Type B pancreatic cell (in vitro differentiated cells): ENCODE measurements around the gene LDOC1. TPM values are rescaled to one million over a fixed set of nuclear protein-coding genes. Genes with fewer than 3 reads are reported as not detected.
"Not testable (repeated sequence)": the region's sequence is repeated elsewhere in the genome, so short reads cannot be mapped to it uniquely, and the experiment has no call there.

Experiments
- DNase-seq: peaks from one replicate; pipeline ENCODE4 v3.0.0; 2021; ENCODE audit warnings: mixed read lengths; ENCODE audit not compliant: unreplicated experiment; ENCODE audit errors: extremely low spot score
- H3K27ac Mint-ChIP-seq: 2 replicates; pipeline ENCODE4 v1.8.0; 2021; ENCODE audit warnings: mild to moderate bottlenecking, mixed read lengths
- H3K27me3 Mint-ChIP-seq: 2 replicates; pipeline ENCODE4 v1.8.0; 2021; ENCODE audit warnings: mixed read lengths
- H3K36me3 Mint-ChIP-seq: 2 replicates; pipeline ENCODE4 v1.8.0; 2021; ENCODE audit warnings: mixed read lengths
- H3K4me1 Mint-ChIP-seq: one replicate; pipeline ENCODE4 v1.8.0; 2021; ENCODE audit warnings: mixed read lengths; ENCODE audit not compliant: unreplicated experiment
- H3K4me3 Mint-ChIP-seq: 2 replicates; pipeline ENCODE4 v1.8.0; 2021; ENCODE audit warnings: mild to moderate bottlenecking, mixed read lengths
- H3K9me3 Mint-ChIP-seq: 2 replicates; pipeline ENCODE4 v1.8.0; 2021; ENCODE audit warnings: mixed read lengths
- long read RNA-seq: library from polyadenylated mRNA; unstranded; transcript quantifications from one replicate; pipeline ENCODE4 v2.0.0, GENCODE V29; 2020
- total RNA-seq: library from RNA; stranded (reverse); gene quantifications from 2 replicates; pipeline ENCODE4 v1.2.1, GENCODE V29; 2021; ENCODE audit warnings: low replicate concordance
- TF ChIP-seq, protein P1 (sequence below): fragments of 200-600 bp; sonication (generic); conservative IDR thresholded peaks from 2 replicates; pipeline ENCODE4 v1.5.0; 2021; ENCODE audit warnings: antibody characterized with exemption, mild to moderate bottlenecking

The LDOC1 gene
- 48.7 and 52.1 TPM in 2 replicates for total RNA-seq
- long read RNA-seq, transcript LDOC1-201 (1 exons, 1,381 nt), result major isoform, 5 of 5 reads
- long read RNA-seq, partial matches to known transcripts, result 0 of 5 reads
- long read RNA-seq, other reads (novel, unspliced or antisense), result 0 of 5 reads

DNA sequence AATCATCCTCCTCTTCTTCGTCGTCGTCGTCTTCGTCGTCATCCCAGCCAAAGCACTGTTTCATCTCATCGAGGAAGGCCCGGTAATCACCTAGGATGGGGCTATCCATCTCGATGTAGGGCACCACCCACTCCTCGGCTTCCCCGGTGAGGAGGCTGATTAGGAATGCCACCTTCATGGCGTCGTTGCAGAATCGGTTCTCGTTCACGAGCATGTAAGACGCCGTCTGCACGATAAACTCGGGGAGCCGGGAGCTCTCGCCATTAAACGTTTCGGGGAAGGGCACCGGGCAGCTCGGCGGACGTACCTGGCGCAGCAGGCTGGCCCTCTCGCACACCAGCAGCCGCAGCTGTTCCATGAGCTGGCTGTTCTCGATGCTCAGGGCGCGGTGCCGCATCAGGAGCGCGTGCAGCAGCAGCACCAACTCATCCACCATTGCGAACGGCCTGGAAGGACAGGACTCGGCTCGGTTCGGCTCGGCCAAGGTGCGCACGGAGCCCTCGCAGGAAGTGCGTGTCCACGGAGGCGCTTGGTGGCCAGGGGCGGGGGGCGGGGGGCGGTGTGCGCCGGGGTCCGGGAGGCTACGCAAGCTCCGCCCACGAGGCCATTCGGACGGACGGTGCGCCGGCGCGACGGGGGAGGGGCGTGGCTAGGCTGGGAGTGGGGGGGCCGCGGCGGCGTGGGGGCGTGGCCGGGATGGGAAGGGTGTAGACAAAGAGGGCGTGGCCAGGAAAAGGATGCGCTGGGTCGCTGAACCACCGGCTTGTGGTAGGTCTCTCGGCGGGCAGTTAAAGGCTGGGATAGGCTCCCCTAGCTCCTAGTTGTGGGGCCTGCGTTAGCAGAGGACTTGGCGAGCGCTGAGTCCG lies at the start of gene LDOC1:
LDOC1 (minus strand) TSS at position 544 of the 866 bp plus-strand sequence; CDS start at position 436, 108 bp downstream.
- H3K27me3 Mint-ChIP-seq, result no peaks in the 10 kb centered on the region
- H3K4me1 Mint-ChIP-seq, result peaks cover 5% of the 10 kb centered on the region
- DNase-seq, result peak; percentile 86
- no peaks in the 10 kb centered on the region for H3K9me3 Mint-ChIP-seq
- H3K36me3 Mint-ChIP-seq, result no peaks in the 10 kb centered on the region
- peak within 1 kb of the TSS; percentile 64 for H3K27ac Mint-ChIP-seq
- TF ChIP-seq, protein P1, sequence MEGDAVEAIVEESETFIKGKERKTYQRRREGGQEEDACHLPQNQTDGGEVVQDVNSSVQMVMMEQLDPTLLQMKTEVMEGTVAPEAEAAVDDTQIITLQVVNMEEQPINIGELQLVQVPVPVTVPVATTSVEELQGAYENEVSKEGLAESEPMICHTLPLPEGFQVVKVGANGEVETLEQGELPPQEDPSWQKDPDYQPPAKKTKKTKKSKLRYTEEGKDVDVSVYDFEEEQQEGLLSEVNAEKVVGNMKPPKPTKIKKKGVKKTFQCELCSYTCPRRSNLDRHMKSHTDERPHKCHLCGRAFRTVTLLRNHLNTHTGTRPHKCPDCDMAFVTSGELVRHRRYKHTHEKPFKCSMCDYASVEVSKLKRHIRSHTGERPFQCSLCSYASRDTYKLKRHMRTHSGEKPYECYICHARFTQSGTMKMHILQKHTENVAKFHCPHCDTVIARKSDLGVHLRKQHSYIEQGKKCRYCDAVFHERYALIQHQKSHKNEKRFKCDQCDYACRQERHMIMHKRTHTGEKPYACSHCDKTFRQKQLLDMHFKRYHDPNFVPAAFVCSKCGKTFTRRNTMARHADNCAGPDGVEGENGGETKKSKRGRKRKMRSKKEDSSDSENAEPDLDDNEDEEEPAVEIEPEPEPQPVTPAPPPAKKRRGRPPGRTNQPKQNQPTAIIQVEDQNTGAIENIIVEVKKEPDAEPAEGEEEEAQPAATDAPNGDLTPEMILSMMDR, result no peak
- peak within 1 kb of the TSS; percentile 93 for H3K4me3 Mint-ChIP-seq

DNA sequence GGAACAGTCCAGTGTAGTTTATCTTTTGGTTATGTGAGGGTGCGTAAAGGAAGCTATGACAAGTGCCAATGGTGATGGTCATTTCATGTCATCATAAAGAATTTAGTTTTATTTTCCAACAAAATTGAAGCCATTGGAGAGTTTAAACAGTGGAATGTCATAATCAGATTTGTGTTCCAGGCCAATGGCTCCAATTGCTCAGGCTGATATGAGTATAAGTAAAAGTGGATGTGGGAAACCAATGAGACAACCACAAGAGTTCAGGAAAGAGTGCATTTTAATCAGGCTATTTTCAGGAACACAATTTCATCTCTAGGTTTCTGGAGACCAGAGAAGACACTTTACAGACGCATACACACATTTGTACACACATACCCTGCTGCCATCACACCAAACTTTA lies 44.7 kb upstream of the LDOC1 start:
- H3K4me1 Mint-ChIP-seq, result no peaks in the 10 kb centered on the region
- DNase-seq, result no peak

DNA sequence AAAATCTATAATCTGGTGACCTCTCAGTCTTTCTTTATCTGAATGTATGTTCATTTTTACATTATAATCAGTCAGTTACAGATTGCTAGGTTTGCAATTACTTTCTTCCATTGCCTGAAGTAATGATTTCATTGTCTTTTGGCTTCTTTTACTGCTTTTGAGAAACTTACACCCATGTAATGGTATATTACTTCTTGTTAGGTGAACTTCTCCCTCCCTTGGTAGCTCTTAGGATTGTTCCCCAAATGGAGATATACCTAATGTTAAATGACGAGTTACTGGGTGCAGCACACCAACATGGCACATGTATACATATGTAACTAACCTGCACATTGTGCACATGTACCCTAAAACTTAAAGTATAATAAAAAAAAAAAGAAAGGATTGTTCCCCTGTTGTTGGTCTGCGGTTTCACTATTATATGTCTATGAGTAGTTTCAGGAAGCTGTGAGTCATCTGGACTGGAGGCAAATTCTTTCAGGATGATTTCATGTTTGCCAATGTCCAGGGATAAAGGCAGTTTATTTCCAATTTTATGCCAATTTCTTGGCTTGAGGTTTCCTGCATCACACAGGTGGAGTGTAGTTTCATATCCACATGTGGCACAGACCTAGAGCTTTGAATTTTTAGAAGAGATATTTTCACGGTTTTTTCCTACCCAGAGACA lies 43.5 kb upstream of the LDOC1 start:
- DNase-seq, result no peak

More for the DNA sequence above, 44.7 kb upstream of the LDOC1 start:
- Mint-ChIP-seq H3K27me3 (no peaks in the 10 kb centered on the region), H3K9me3 (no peaks in the 10 kb centered on the region), H3K4me3 (no peak overlapping the region), H3K36me3 (no peaks in the 10 kb centered on the region), H3K27ac (no peak overlapping the region)
- TF ChIP-seq, protein P1, result no peak

DNA sequence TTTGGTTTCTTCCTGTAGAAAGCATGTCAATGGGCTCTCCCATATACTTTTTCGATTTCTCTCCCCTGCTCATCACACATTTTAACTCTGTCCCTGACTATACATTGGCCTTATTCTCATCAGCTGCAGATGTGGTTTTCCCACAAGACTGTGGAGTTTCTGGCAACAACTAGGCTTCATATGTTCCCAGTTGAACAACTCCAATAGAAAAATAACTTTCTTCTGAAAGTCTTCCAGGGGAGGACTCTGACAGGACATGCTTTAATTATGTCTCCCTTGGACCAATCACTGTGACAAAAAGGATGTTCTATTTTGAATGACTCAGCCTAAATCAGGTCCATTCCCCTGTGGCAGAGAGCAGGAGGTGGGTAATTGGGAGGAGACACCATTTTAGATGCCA lies 37.3 kb upstream of the LDOC1 start:
- Mint-ChIP-seq H3K27ac (no peak overlapping the region), H3K9me3 (no peaks in the 10 kb centered on the region), H3K4me3 (no peak overlapping the region)

More for the DNA sequence above, 43.5 kb upstream of the LDOC1 start:
- H3K27me3 Mint-ChIP-seq, result no peaks in the 10 kb centered on the region
- no peaks in the 10 kb centered on the region for H3K4me1 Mint-ChIP-seq
- H3K27ac Mint-ChIP-seq, result no peak overlapping the region
- H3K36me3 Mint-ChIP-seq, result no peaks in the 10 kb centered on the region
- H3K9me3 Mint-ChIP-seq, result no peaks in the 10 kb centered on the region
- no peak overlapping the region for H3K4me3 Mint-ChIP-seq
- TF ChIP-seq, protein P1, result no peak

DNA sequence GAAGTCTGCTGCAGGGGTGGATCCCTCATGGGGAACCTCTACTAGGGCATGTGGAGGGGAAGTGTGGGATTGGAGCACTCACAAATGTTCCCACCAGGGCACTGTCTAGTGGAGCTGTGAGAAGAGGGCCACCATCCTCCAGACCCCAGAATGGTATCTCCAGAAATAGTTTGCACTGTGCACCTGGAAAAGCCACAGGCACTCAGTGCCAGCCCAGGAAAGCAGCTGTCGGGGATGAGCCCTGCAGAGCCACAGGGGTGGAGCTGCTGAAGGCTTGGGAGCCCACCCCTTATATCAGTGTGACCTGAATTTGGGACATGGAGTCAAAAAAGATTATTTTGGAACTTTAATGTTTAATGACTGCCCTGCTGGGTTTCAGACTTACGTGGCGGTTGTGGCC lies 25.0 kb upstream of the LDOC1 start:
- Mint-ChIP-seq H3K9me3 (peaks cover 3% of the 10 kb centered on the region), H3K27me3 (no peaks in the 10 kb centered on the region), H3K27ac (no peak overlapping the region), H3K4me3 (no peak overlapping the region), H3K36me3 (no peaks in the 10 kb centered on the region), H3K4me1 (no peaks in the 10 kb centered on the region)
- TF ChIP-seq, protein P1, result no peak
- DNase-seq, result no peak

More for the DNA sequence above, 37.3 kb upstream of the LDOC1 start:
- TF ChIP-seq, protein P1, result no peak
- Mint-ChIP-seq H3K36me3 (no peaks in the 10 kb centered on the region), H3K4me1 (no peaks in the 10 kb centered on the region), H3K27me3 (no peaks in the 10 kb centered on the region)
- DNase-seq, result no peak

DNA sequence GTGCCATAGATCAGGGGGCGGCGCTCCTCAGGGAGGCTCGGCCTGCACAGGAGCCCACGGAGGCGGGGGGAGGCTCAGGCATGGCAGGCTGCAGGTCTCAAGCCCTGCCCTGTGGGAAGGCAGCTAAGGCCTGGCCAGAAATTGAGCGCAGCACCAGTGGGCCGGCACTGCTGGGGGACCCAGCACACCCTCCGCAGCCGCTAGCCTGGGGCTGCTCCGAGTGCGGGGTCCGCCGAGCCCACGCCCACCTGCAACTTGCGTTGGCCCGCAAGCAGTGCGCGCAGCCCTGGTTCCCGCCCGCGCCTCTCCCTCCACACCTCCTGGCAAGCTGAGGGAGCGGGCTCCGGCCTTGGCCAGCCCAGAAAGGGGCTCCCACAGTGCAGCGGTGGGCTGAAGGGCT lies 11.6 kb upstream of the LDOC1 start:
- H3K9me3 Mint-ChIP-seq, H3K4me1 Mint-ChIP-seq, H3K27me3 Mint-ChIP-seq, DNase-seq, H3K4me3 Mint-ChIP-seq, H3K27ac Mint-ChIP-seq, H3K36me3 Mint-ChIP-seq: not testable (repeated sequence)
